WI38 (cell line): ENCODE measurements around the gene RNF150.

Experiments used
- H3K4me3 ChIP-seq: 2 replicates; pipeline ENCODE4 v1.5.1; 2011; ENCODE audit warnings: low read depth, mild to moderate bottlenecking, control low read depth, low read length
- CTCF ChIP-seq: IDR thresholded peaks from 2 replicates; pipeline ENCODE4 v1.5.1; 2012; ENCODE audit warnings: low read depth, mild to moderate bottlenecking, control low read depth, low read length

RNF150 gene

GRCh38 chr4:141077611-141078225 is 55.6 kb downstream of the RNF150 start:
- no peak for TF ChIP-seq CTCF
- H3K4me3 ChIP-seq: no peak overlapping the region

GRCh38 chr4:141075553-141075952 is 57.7 kb downstream of the RNF150 start:
- no peak for TF ChIP-seq CTCF
- no peak overlapping the region for H3K4me3 ChIP-seq

GRCh38 chr4:141074098-141074878 is 59.0 kb downstream of the RNF150 start:
- no peak for TF ChIP-seq CTCF
- no peak overlapping the region for H3K4me3 ChIP-seq

GRCh38 chr4:141066690-141067089 is 66.6 kb downstream of the RNF150 start:
- TF ChIP-seq CTCF: no peak
- H3K4me3 ChIP-seq: no peak overlapping the region

GRCh38 chr4:141065872-141066271 is 67.4 kb downstream of the RNF150 start:
- no peak overlapping the region for H3K4me3 ChIP-seq
- TF ChIP-seq CTCF: no peak

- no peak for TF ChIP-seq CTCF
- H3K4me3 ChIP-seq: no peak overlapping the region
These were observed 70.6 kb downstream of the RNF150 start for GRCh38 chr4:141062651-141063050.
